ENCODE results near the gene MDFIC2. TPM values are rescaled to one million over a fixed set of nuclear protein-coding genes. Genes with fewer than 3 reads are reported as not detected.

Gene MDFIC2
- total RNA-seq, 4 donors from 2014 or later = not detected

GRCh38 chr3:70315021-70315420 lies 2.6 kb upstream of the MDFIC2 start:
- no peak for TF ChIP-seq CTCF (IDR thresholded peaks at IDR 0.05; ENCODE audit: low read depth)

- TF ChIP-seq CTCF (IDR thresholded peaks at IDR 0.05; ENCODE audit: low read depth) = no peak
These were observed 1.6 kb downstream of the MDFIC2 start for GRCh38 chr3:70310809-70311208.

GRCh38 chr3:70309591-70309990 lies 2.8 kb downstream of the MDFIC2 start:
- no peak for TF ChIP-seq CTCF (IDR thresholded peaks at IDR 0.05; ENCODE audit: low read depth)

DNA sequence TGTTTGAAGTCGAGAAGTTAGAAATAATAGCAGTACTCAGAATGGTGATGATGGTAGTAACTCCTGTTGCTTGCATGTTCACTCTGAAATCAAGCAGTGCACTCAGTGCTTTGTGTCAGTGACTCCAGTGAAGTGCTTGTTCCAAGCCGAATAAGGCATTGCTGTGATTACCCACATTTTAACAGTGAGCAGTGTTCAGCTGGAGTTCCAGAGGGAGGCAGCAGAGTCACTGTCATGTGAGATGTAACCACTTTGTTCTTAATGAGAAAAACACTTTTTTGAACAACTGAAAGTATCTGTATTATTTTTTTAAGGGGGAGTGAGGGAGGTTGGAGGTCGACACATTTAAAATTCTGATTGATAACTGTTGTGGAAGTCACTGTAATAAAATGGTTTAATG lies 3.7 kb downstream of the MDFIC2 start:
- no peak for TF ChIP-seq CTCF (IDR thresholded peaks at IDR 0.05; ENCODE audit: low read depth)

DNA sequence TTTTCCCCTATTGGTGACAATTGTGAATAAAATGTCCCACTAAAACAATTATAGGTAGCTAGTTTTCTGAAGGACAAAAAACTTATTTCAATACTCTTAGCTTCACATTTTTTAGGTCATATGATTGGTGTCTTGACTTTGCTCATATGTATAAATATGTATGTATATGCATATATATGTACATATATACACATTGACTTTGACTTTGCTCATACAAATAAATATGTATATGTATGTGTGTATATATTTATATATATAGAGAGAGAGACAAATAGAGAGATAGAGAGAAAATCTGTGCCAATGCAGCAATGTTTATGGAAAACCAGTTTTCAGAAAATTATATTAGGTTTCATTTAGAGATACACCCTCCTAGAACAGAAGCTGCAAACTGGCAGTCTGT lies 5.7 kb downstream of the MDFIC2 start:
- no peak for TF ChIP-seq CTCF (IDR thresholded peaks at IDR 0.05; ENCODE audit: low read depth)

GRCh38 chr3:70298385-70298784 lies 14.1 kb downstream of the MDFIC2 start:
- TF ChIP-seq CTCF (IDR thresholded peaks at IDR 0.05; ENCODE audit: low read depth) = no peak

- TF ChIP-seq CTCF (IDR thresholded peaks at IDR 0.05; ENCODE audit: low read depth) = no peak
These were observed 21.3 kb downstream of the MDFIC2 start for GRCh38 chr3:70291097-70291482.
